Measurements from ENCODE around the gene PEX16. TPM values are rescaled to one million over a fixed set of nuclear protein-coding genes. Genes with fewer than 3 reads are reported as not detected.

PEX16 gene
- 15.0 TPM for polyA plus RNA-seq (2013, experiment 1 of 2; ENCODE audit: insufficient read length)
- 16.2 TPM for polyA plus RNA-seq (2013, experiment 2 of 2; ENCODE audit: insufficient read length)

- DNase-seq = peak; percentile 100
Observed at GRCh38 chr11:45917623-45918330, at the start of gene PEX16. Gene PEX16, minus strand, starts transcription at chr11:45917877. Its CDS starts 66 bp downstream, at chr11:45917811.

DNA sequence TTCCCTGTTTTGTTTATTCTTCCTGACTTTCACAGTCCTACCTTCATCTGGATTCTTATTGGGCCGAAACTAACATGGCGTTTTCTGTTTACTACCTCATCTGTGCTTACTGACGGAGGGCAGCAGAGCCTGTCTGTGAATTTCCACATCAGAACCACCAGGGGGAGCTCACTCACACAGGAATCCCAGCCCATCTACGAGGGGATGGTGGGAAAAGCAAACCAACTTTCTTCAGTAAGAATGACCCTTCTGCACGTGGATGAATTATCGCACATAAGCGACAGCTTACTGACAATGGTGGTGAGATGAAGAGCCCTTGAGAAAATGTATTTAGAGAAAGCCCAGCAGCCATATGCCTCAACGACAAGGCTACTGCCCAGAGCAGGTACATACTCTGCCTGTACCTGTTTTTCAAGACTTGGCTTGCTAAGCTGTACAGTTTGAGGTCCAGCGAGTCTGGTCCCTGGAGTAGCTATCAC lies 47.3 kb upstream of the PEX16 start:
- DNase-seq = peak; percentile 74

DNA sequence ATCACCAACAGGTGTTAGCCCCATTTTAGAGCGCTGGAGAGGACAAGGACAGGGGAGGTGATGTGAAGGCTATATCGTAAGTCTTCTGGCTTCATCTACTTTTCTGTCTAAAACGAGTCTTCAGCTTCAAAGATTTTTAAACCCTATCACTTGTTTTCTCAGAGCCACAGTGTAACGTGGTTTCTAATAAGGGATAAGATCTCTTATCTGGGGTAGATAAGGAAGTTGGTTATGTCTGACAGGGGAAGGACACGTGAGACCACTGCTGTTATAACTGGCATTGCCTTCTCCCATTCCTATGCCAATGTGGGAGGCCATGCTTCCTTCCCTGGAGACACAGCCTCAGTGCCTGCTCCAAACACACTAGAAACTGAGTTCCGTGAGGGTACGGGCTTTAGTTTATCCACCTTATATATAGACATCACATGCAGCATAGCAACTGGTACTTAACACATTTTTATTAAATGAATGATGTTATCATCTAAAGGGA lies 44.1 kb upstream of the PEX16 start:
- no peak for DNase-seq

- DNase-seq = no peak
Observed at GRCh38 chr11:45960387-45961095, 42.9 kb upstream of the PEX16 start.

GRCh38 chr11:45959851-45960250 lies 42.2 kb upstream of the PEX16 start:
- DNase-seq = peak; percentile 87

DNA sequence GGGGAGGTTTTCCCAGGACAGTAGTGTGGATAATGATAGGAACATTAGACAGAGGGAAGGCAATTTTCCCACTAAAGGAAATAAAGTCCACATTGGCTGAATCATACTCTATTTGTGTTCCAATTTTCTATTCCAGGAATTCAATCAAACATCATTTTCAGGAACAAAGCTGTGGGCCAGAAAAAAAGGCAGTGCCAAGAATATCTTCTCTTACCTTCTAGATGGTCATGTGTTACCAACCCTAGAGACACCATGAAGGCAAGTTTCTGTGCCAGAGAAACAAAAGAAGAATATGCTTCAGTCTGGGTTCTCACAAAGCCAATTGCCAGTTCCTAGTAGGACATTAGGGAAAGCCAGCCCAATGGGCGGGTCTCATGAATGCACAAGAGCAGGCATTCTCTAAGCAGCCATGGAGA lies 32.3 kb upstream of the PEX16 start:
- DNase-seq = no peak

- no peak for DNase-seq
Observed at GRCh38 chr11:45948356-45948755, 30.7 kb upstream of the PEX16 start.

- DNase-seq = no peak
Observed at GRCh38 chr11:45947885-45948284, 30.2 kb upstream of the PEX16 start.

GRCh38 chr11:45945397-45945999 lies 27.8 kb upstream of the PEX16 start:
- no peak for DNase-seq

DNA sequence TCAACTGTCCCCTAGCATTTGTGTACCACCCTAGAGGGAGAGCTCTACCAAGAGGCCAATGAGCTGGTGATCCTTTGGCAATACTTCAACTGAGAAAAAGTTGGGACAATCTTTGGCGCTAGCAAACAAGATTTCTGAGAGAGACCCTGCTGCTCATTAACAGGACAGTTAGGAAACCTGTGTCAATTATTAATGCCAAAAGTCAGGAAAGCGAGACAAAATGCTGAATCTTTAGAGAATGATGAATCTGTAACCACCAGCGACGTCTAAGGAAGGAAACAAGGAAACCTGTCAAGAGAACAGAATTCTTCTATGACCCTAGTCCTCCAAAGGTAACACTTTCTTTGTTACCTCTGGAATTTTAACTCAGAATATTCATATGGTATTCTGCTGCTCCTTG lies 24.7 kb upstream of the PEX16 start:
- no peak for DNase-seq

DNA sequence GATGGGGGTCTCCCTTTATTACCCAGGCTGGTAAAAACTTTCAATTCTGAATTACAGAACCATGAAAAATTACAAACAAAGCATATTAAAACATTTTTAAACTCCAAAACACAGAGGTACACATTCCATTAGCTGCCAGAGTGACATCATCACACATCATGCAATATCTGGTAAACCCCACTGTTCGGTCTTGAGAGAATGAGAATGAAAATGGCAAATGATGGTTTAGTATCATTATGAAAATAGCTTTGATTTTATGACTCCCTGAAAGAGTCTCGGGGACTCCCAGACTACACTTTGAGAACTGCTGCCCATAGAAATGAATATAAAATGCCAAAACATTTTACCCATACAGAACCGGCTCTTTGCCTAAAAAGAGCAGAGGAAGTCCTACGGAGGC lies 23.6 kb upstream of the PEX16 start:
- no peak for DNase-seq

DNA sequence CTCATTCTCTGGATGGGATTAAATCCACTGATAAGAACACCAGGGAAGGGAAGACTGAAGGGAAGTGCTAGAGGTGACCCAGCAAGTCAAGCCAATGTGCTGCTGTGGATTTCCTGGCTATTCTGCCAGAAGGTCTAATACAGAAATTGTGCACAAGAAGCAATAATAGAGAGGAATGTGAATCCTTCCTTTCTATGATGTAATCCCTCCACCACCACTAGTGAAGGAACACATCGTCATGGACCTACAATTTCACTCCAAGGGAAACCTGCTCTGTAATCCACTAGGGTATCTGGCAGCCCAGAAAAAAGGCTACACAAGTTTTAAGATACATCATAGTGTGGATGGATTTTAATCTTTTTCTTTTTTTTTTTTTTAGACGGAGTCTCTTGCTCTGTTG lies 22.2 kb upstream of the PEX16 start:
- peak; percentile 18 for DNase-seq

GRCh38 chr11:45937916-45938315 lies 20.2 kb upstream of the PEX16 start:
- no peak for DNase-seq

DNA sequence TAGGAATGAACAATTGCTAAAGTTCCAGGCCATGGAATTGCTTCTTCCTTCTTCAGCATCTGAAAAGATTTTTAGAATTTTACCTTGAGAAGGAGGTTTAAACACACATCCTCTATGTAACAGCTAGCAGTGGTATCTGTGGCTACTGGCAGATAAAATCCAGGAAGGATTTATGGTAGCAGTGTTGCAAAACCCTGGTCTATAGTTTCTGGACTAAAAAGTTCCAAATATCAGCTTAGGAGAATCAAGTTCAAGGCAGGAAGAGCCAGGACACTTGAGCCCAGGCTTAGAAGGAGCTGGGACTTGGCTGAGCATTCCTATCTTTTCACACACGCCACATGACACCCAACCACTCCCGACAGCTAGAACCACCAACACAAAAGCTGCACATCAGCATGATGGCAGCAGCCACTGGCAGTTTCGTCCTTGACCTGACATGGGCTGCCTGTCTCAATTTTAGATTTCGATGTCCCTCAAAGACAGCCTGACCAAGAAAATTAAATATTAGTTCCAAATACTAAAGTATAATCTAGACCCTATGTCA lies 18.9 kb upstream of the PEX16 start:
- DNase-seq = no peak

GRCh38 chr11:45935349-45936064 lies 17.8 kb upstream of the PEX16 start:
- no peak for DNase-seq

DNA sequence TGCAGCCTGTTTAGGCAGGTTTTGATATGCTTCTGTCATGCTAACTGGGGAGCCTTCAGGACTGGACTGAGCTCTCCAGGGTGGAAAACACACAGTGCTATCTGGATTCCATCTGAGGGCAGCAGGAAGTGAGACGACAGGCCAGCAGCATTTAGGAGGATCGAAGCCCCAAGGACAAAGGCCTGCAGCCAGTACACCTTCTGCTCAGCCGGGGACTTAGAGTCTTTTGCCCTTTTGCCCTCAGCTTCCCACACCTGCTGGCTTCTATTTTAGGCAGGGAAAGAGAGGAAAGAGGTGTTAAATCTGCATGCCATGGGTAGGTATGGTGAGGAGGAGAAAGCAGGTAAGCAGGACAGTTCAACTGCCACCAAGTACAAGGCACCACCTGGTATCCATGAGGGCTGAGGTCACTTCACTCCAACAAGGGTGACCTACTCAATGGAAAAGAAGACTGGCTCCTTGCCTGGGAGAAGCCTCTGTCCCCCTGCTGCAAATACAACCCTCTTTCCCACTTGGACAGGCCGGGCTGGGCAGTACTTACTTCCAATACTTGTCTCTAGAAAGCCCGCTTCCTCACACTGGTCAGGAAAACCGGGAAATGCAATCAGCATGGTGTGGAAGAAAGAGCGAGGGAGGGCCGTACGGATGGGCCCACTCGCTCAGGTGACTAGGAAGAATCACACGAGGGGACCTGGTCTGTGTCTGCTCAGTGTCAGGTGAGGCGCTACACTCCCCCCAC lies 17.1 kb upstream of the PEX16 start:
- no peak for DNase-seq

GRCh38 chr11:45933846-45934579 lies 16.3 kb upstream of the PEX16 start:
- DNase-seq = no peak

- peak; percentile 52 for DNase-seq
Observed at GRCh38 chr11:45933131-45933831, 15.6 kb upstream of the PEX16 start.

DNA sequence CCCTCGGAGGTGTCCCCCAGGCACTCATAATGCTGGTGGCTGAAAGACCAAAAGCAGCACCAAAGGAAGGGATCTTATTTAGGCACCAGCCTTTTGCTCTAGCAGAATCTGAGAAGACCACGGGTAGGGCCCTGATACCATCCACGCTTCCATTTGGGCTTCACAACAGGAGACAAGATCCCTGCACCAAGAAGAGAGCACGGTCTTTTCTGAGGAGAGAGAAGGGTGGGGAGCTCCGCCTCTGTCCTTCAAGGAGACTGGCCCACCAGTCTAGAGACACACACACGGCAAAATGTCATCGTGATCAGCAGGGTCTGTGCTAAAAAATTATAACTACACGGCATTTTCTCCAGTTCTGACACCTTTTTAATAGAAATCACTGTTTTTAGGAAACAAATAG lies 14.5 kb upstream of the PEX16 start:
- DNase-seq = no peak

DNA sequence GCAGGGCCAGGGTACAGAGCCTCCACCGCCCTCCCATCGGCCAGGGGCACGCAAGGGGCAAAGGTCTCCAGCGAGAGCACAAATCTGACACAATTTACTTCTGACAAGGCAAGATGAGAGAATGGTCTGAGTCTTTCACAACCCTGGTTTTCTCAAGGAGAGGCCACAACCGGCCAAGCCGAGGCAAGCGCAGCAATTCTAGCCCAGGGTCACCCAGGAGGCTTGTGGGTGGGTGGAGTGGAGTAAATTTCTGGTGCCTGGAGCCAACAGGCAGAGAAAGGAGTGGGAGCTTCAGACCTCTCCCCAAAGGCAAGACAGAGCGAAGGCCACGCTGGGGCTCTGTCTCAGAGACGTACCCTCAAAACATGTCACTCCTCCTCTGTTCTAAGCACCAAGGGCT lies 14.1 kb upstream of the PEX16 start:
- DNase-seq = no peak

Measured in fibroblast of skin of abdomen (primary cell).